ENCODE data around the gene PHLDA2. TPM values are rescaled to one million over a fixed set of nuclear protein-coding genes. Genes with fewer than 3 reads are reported as not detected.

Gene PHLDA2
- total and polyA plus RNA-seq, 9 of the 15 experiments (the other 6 are each of a cell fraction or from before 2014, with no cell fraction given) = 0.43 to 42.4 (median 4.7) TPM

GRCh38 chr11:2901854-2902783, 27.1 kb downstream of the PHLDA2 start (continued):
- no peak for TF ChIP-seq CTCFL (IDR thresholded peaks at IDR 0.05; ENCODE audit: borderline replicate concordance, insufficient read depth, low read depth, low read length, poor library complexity, severe bottlenecking)
- no peak; the same call in 1 of the 2 replicates for TF ChIP-seq PML (IDR thresholded peaks at IDR 0.05; ENCODE audit: low read length)
- no peak for TF ChIP-seq ZNF23 (CRISPR knock-in tag; IDR thresholded peaks at IDR 0.05)
- TF ChIP-seq HDGF (IDR thresholded peaks at IDR 0.05) = no peak
- TF ChIP-seq CREB1 (IDR thresholded peaks at IDR 0.05) = 0 out of 2 replicates have a peak, but pooled peaks have one; percentile 8
- peak; percentile 58; the same call in 1 of the 2 replicates for TF ChIP-seq CREB1 (CRISPR knock-in tag; IDR thresholded peaks at IDR 0.05)
- TF ChIP-seq SLC30A9 (CRISPR knock-in tag; IDR thresholded peaks at IDR 0.05) = no peak
- TF ChIP-seq ARID3A (IDR thresholded peaks at IDR 0.05; ENCODE audit: borderline replicate concordance, low read depth, low read length) = no peak
- no peak for TF ChIP-seq ZNF217 (CRISPR knock-in tag; IDR thresholded peaks at IDR 0.05)
- TF ChIP-seq RERE (CRISPR knock-in tag; IDR thresholded peaks at IDR 0.05; ENCODE audit: borderline replicate concordance) = 0 out of 2 replicates have a peak, but pooled peaks have one; percentile 35
- TF ChIP-seq PURB (CRISPR knock-in tag; IDR thresholded peaks at IDR 0.05; ENCODE audit: low read depth) = no peak
- TF ChIP-seq ERF (CRISPR knock-in tag; IDR thresholded peaks at IDR 0.05) = 0 out of 2 replicates have a peak, but pooled peaks have one; percentile 34
- no peak for TF ChIP-seq ZFP91 (CRISPR knock-in tag; IDR thresholded peaks at IDR 0.05)
- no peak for TF ChIP-seq EZH2 (IDR thresholded peaks at IDR 0.05; ENCODE audit: borderline replicate concordance, low read depth, low read length)
- TF ChIP-seq ZBED1 (IDR thresholded peaks at IDR 0.05) = no peak
- TF ChIP-seq ZC3H4 (CRISPR knock-in tag; IDR thresholded peaks at IDR 0.05; ENCODE audit: borderline replicate concordance) = no peak

Measured in K562 (cell line).